ENCODE results near the gene CLGN.

GRCh38 chr4:140361099-140361498 is 66.3 kb downstream of the CLGN start:
- TF ChIP-seq CTCF (conservative IDR thresholded peaks at IDR 0.05) (no peak), EZH2 (IDR thresholded peaks at IDR 0.05; ENCODE audit: low read depth) (no peak)

Measured in PC-9 (cell line).